SH-SY5Y (cell line): ENCODE measurements around the gene RPL36.

Experiments
- GATA2 ChIP-seq: IDR thresholded peaks from 2 replicates; pipeline ENCODE4 v1.6.1; 2011; ENCODE audit warnings: mild to moderate bottlenecking, low read depth, low read length
- GATA3 ChIP-seq: IDR thresholded peaks from 2 replicates; pipeline ENCODE4 v1.6.1; 2011; ENCODE audit warnings: low read depth, mild to moderate bottlenecking, low read length, moderate library complexity

- TF ChIP-seq GATA2 (no peak), GATA3 (no peak)
Observed at GRCh38 chr19:5661483-5661882, 28.6 kb upstream of the RPL36 start.
